ENCODE results near the gene SMCO4.
A peak's percentile ranks its signal among the peaks of the same experiment; 100 is the strongest.
"Not testable (repeated sequence)": the region's sequence is repeated elsewhere in the genome, so short reads cannot be mapped to it uniquely, and the experiment has no call there.

SMCO4 gene

GRCh38 chr11:93543292-93543977, at the start of gene SMCO4:
TSS of gene SMCO4 (minus strand) at chr11:93543391. CDS start at chr11:93479189, 64,202 bp downstream.
- DNase-seq (ENCODE audit: low read depth in 2 of 2) = peak; percentile 23 to 44

- no peak for DNase-seq (ENCODE audit: low read depth in 2 of 2)
These were observed 48.2 kb upstream of the SMCO4 start for GRCh38 chr11:93591247-93591898.

GRCh38 chr11:93589347-93589746, 46.2 kb upstream of the SMCO4 start:
- DNase-seq (ENCODE audit: low read depth in 2 of 2) = no peak

- DNase-seq (ENCODE audit: low read depth in 2 of 2) = no peak
These were observed 44.8 kb upstream of the SMCO4 start for GRCh38 chr11:93587858-93588581.

- not testable (repeated sequence) for DNase-seq (ENCODE audit: low read depth in 2 of 2)
These were observed 44.2 kb upstream of the SMCO4 start for GRCh38 chr11:93587425-93587824.

- no peak for DNase-seq (ENCODE audit: low read depth in 2 of 2)
These were observed 42.6 kb upstream of the SMCO4 start for GRCh38 chr11:93585758-93586157.

- no peak for DNase-seq (ENCODE audit: low read depth in 2 of 2)
These were observed 40.3 kb upstream of the SMCO4 start for GRCh38 chr11:93583490-93583889.

GRCh38 chr11:93579187-93579751, 36.1 kb upstream of the SMCO4 start:
- no peak for DNase-seq (ENCODE audit: low read depth in 2 of 2)

GRCh38 chr11:93577286-93577685, 34.1 kb upstream of the SMCO4 start:
- DNase-seq (ENCODE audit: low read depth in 2 of 2) = no peak

GRCh38 chr11:93576870-93577269, 33.7 kb upstream of the SMCO4 start:
- not testable (repeated sequence) for DNase-seq (ENCODE audit: low read depth in 2 of 2)

GRCh38 chr11:93574638-93575220, 31.5 kb upstream of the SMCO4 start:
- DNase-seq (ENCODE audit: low read depth in 2 of 2) = no peak

GRCh38 chr11:93573184-93573583, 30.0 kb upstream of the SMCO4 start:
- DNase-seq (ENCODE audit: low read depth in 2 of 2) = no peak

- no peak for DNase-seq (ENCODE audit: low read depth in 2 of 2)
These were observed 29.4 kb upstream of the SMCO4 start for GRCh38 chr11:93572621-93573020.

GRCh38 chr11:93572171-93572570, 29.0 kb upstream of the SMCO4 start:
- DNase-seq (ENCODE audit: low read depth in 2 of 2) = no peak

GRCh38 chr11:93571612-93572011, 28.4 kb upstream of the SMCO4 start:
- no peak for DNase-seq (ENCODE audit: low read depth in 2 of 2)

GRCh38 chr11:93570759-93571413, 27.7 kb upstream of the SMCO4 start:
- no peak for DNase-seq (ENCODE audit: low read depth in 2 of 2)

GRCh38 chr11:93569496-93569895, 26.3 kb upstream of the SMCO4 start:
- no peak for DNase-seq (ENCODE audit: low read depth in 2 of 2)

GRCh38 chr11:93568726-93569125, 25.5 kb upstream of the SMCO4 start:
- no peak for DNase-seq (ENCODE audit: low read depth in 2 of 2)

- DNase-seq (ENCODE audit: low read depth in 2 of 2) = no peak
These were observed 24.3 kb upstream of the SMCO4 start for GRCh38 chr11:93567401-93567895.

- no peak for DNase-seq (ENCODE audit: low read depth in 2 of 2)
These were observed 21.7 kb upstream of the SMCO4 start for GRCh38 chr11:93564895-93565294.

- DNase-seq (ENCODE audit: low read depth in 2 of 2) = no peak
These were observed 20.7 kb upstream of the SMCO4 start for GRCh38 chr11:93563857-93564256.

All from stimulated activated CD4-positive, alpha-beta T cell treated with anti-CD3 and anti-CD28 coated beads, Interleukin-1b, Interleukin-23, amount 100 ng/mL, for 1 hour (primary cell).